Astrocyte (in vitro differentiated cells and primary cell): Measurements from ENCODE around the gene RAET1G. TPM values are rescaled to one million over a fixed set of nuclear protein-coding genes. Genes with fewer than 3 reads are reported as not detected.

Experiments
- DNase-seq: peaks from one replicate; pipeline ENCODE4 v3.0.0-alpha.2; 2010; ENCODE audit warnings: low read depth
- FAIRE-seq: peaks from 2 replicates; lab custom pipeline; 2011; peaks lifted over from hg19 to GRCh38; lab: Jason Lieb, UNC
- H2AFZ ChIP-seq: 2 replicates; pipeline ENCODE4 v1.6.0; 2012; ENCODE audit warnings: low read depth, low read length, inconsistent platforms
- H3K27ac ChIP-seq: 2 replicates; pipeline ENCODE4 v1.5.1; 2011; ENCODE audit warnings: low read depth, low read length, inconsistent platforms
- H3K27me3 ChIP-seq: 2 replicates; pipeline ENCODE4 v1.6.0; 2011; ENCODE audit warnings: low read length, inconsistent platforms; ENCODE audit not compliant: insufficient read depth
- H3K36me3 ChIP-seq: 2 replicates; pipeline ENCODE4 v1.5.1; 2011; ENCODE audit warnings: low read length, inconsistent platforms; ENCODE audit not compliant: insufficient read depth
- H3K4me1 ChIP-seq: 2 replicates; pipeline ENCODE4 v1.5.1; 2011; ENCODE audit warnings: low read length, inconsistent platforms; ENCODE audit not compliant: insufficient read depth
- H3K4me2 ChIP-seq: 2 replicates; pipeline ENCODE4 v1.6.0; 2012; ENCODE audit warnings: low read length, inconsistent platforms
- H3K4me3 ChIP-seq: 2 replicates; pipeline ENCODE4 v1.5.1; 2011; ENCODE audit warnings: low read depth, mild to moderate bottlenecking, low read length, inconsistent platforms; ENCODE audit not compliant: insufficient read depth
- H3K79me2 ChIP-seq: 2 replicates; pipeline ENCODE4 v1.6.0; 2012; ENCODE audit warnings: mild to moderate bottlenecking, low read length, inconsistent platforms; ENCODE audit not compliant: insufficient read depth
- H3K9ac ChIP-seq: 2 replicates; pipeline ENCODE4 v1.6.0; 2012; ENCODE audit warnings: mild to moderate bottlenecking, low read length, inconsistent platforms
- H3K9me3 ChIP-seq: 2 replicates; pipeline ENCODE4 v1.5.1; 2012; ENCODE audit warnings: low read depth, mild to moderate bottlenecking, low read length, inconsistent platforms; ENCODE audit not compliant: insufficient read depth
- H4K20me1 ChIP-seq: 2 replicates; pipeline ENCODE4 v1.6.0; 2012; ENCODE audit warnings: low read length, inconsistent platforms; ENCODE audit not compliant: insufficient read depth
- H3K27ac Mint-ChIP-seq: one replicate; pipeline ENCODE4 v1.8.0; 2021; ENCODE audit warnings: mild to moderate bottlenecking, mixed read lengths; ENCODE audit not compliant: unreplicated experiment
- H3K27me3 Mint-ChIP-seq: one replicate; pipeline ENCODE4 v1.8.0; 2021; ENCODE audit warnings: low read depth, mixed read lengths; ENCODE audit not compliant: unreplicated experiment
- H3K36me3 Mint-ChIP-seq: one replicate; pipeline ENCODE4 v1.8.0; 2021; ENCODE audit warnings: low read depth, mixed read lengths; ENCODE audit not compliant: unreplicated experiment
- H3K4me1 Mint-ChIP-seq: one replicate; pipeline ENCODE4 v1.8.0; 2021; ENCODE audit warnings: low read depth, mixed read lengths; ENCODE audit not compliant: unreplicated experiment
- H3K4me3 Mint-ChIP-seq: one replicate; pipeline ENCODE4 v1.8.0; 2021; ENCODE audit warnings: mild to moderate bottlenecking, moderate library complexity, mixed read lengths; ENCODE audit not compliant: unreplicated experiment
- H3K9me3 Mint-ChIP-seq: one replicate; pipeline ENCODE4 v1.8.0; 2021; ENCODE audit warnings: mild to moderate bottlenecking, mixed read lengths; ENCODE audit not compliant: unreplicated experiment
- CTCF ChIP-seq: IDR thresholded peaks from 2 replicates; pipeline ENCODE4 v1.5.1; 2011; ENCODE audit warnings: low read depth, mild to moderate bottlenecking, inconsistent platforms, low read length, moderate library complexity; ENCODE audit not compliant: insufficient read depth
- EZH2 ChIP-seq: IDR thresholded peaks from 2 replicates; pipeline ENCODE4 v1.6.1; 2012; ENCODE audit warnings: mild to moderate bottlenecking, low read length, inconsistent platforms; ENCODE audit not compliant: insufficient read depth
- total RNA-seq: library from RNA; stranded (reverse); gene quantifications from 2 replicates; pipeline ENCODE4 v1.2.1, GENCODE V29; 2021

RAET1G gene
- total RNA-seq, 1 donor from 2014 or later, result not detected

- peaks cover 7% of the 10 kb centered on the region for H3K4me1 Mint-ChIP-seq
- peaks cover 3% of the 10 kb centered on the region for H3K9me3 Mint-ChIP-seq
- H3K4me2 ChIP-seq, result no peak overlapping the region
- no peak overlapping the region for H2AFZ ChIP-seq
- no peak overlapping the region for H3K9ac ChIP-seq
- no peak overlapping the region for H3K27ac ChIP-seq
- H3K27me3 ChIP-seq, result no peaks in the 10 kb centered on the region
- H3K79me2 ChIP-seq, result no peaks in the 10 kb centered on the region
- TF ChIP-seq EZH2 (no peak), CTCF (no peak)
- H3K4me3 Mint-ChIP-seq, result no peak overlapping the region
- no peak overlapping the region for H3K4me3 ChIP-seq
- no peak for DNase-seq
- no peaks in the 10 kb centered on the region for H3K9me3 ChIP-seq
- H3K36me3 ChIP-seq, result no peaks in the 10 kb centered on the region
- FAIRE-seq, result no peak
- H3K27ac Mint-ChIP-seq, result no peak overlapping the region
- H4K20me1 ChIP-seq, result no peaks in the 10 kb centered on the region
- peaks cover 64% of the 10 kb centered on the region for H3K27me3 Mint-ChIP-seq
- peaks cover 17% of the 10 kb centered on the region for H3K4me1 ChIP-seq
- no peaks in the 10 kb centered on the region for H3K36me3 Mint-ChIP-seq
These were observed 22.1 kb downstream of the RAET1G start for GRCh38 chr6:149900620-149901443.

- H3K4me2 ChIP-seq, result no peak overlapping the region
- no peaks in the 10 kb centered on the region for H3K9me3 ChIP-seq
- Mint-ChIP-seq H3K4me3 (no peak overlapping the region), H3K27me3 (peaks cover 60% of the 10 kb centered on the region), H3K9me3 (peaks cover 3% of the 10 kb centered on the region), H3K36me3 (no peaks in the 10 kb centered on the region), H3K4me1 (peaks cover 9% of the 10 kb centered on the region), H3K27ac (no peak overlapping the region)
- H3K27me3 ChIP-seq, result no peaks in the 10 kb centered on the region
- H3K4me3 ChIP-seq, result no peak overlapping the region
- no peak overlapping the region for H3K27ac ChIP-seq
- peaks cover 25% of the 10 kb centered on the region for H3K4me1 ChIP-seq
- no peak overlapping the region for H3K9ac ChIP-seq
- DNase-seq, result no peak
- H4K20me1 ChIP-seq, result no peaks in the 10 kb centered on the region
- no peaks in the 10 kb centered on the region for H3K79me2 ChIP-seq
- no peak overlapping the region for H2AFZ ChIP-seq
- H3K36me3 ChIP-seq, result no peaks in the 10 kb centered on the region
- TF ChIP-seq EZH2, result no peak
- TF ChIP-seq CTCF, result no peak
- no peak for FAIRE-seq
These were observed 22.8 kb downstream of the RAET1G start for GRCh38 chr6:149899926-149900619.

- Mint-ChIP-seq H3K36me3 (no peaks in the 10 kb centered on the region), H3K27me3 (peaks cover 59% of the 10 kb centered on the region), H3K9me3 (no peaks in the 10 kb centered on the region), H3K27ac (no peak overlapping the region), H3K4me3 (no peak overlapping the region), H3K4me1 (peaks cover 9% of the 10 kb centered on the region)
- H3K4me1 ChIP-seq, result peaks cover 26% of the 10 kb centered on the region
- no peak overlapping the region for H3K9ac ChIP-seq
- FAIRE-seq (no peak), DNase-seq (no peak)
- no peak overlapping the region for H3K4me2 ChIP-seq
- no peak overlapping the region for H3K27ac ChIP-seq
- H3K9me3 ChIP-seq, result no peaks in the 10 kb centered on the region
- no peak overlapping the region for H2AFZ ChIP-seq
- no peaks in the 10 kb centered on the region for H3K79me2 ChIP-seq
- H3K36me3 ChIP-seq, result no peaks in the 10 kb centered on the region
- TF ChIP-seq CTCF (no peak), EZH2 (no peak)
- H3K4me3 ChIP-seq, result no peak overlapping the region
- H4K20me1 ChIP-seq, result no peaks in the 10 kb centered on the region
- H3K27me3 ChIP-seq, result no peaks in the 10 kb centered on the region
These were observed 23.4 kb downstream of the RAET1G start for GRCh38 chr6:149899486-149899885.
